SK-N-SH (cell line): ENCODE results near the gene PPP3CA.

ENCODE experiments used
- CTCF ChIP-seq: fragments of 200-600 bp; sonication (generic); IDR thresholded peaks from 2 replicates; pipeline ENCODE4 v1.6.1; 2017; ENCODE audit warnings: antibody characterized with exemption, mild to moderate bottlenecking, moderate library complexity
- EZH2phosphoT487 ChIP-seq: fragments of 200-600 bp; sonication (generic); IDR thresholded peaks from 2 replicates; pipeline ENCODE4 v1.6.1; 2017; ENCODE audit warnings: low read depth, mixed run types, mild to moderate bottlenecking, antibody characterized with exemption, moderate library complexity, borderline replicate concordance
- FOXM1 ChIP-seq: IDR thresholded peaks from 2 replicates; pipeline ENCODE4 v1.4.0; 2012; ENCODE audit warnings: low read depth, mild to moderate bottlenecking
- JUND ChIP-seq: IDR thresholded peaks from 2 replicates; pipeline ENCODE4 v1.4.0; 2012
- MEF2A ChIP-seq: IDR thresholded peaks from 2 replicates; pipeline ENCODE4 v1.4.0; 2012; ENCODE audit warnings: low read depth, borderline replicate concordance
- POLR2AphosphoS5 ChIP-seq: IDR thresholded peaks from 2 replicates; pipeline ENCODE4 v1.6.1; 2012; ENCODE audit warnings: low read depth, low read length
- RAD21 ChIP-seq: IDR thresholded peaks from 2 replicates; pipeline ENCODE4 v1.6.1; 2012; ENCODE audit warnings: mild to moderate bottlenecking, low read length
- RCOR1 ChIP-seq: fragments of 150-350 bp; IDR thresholded peaks from 2 replicates; pipeline ENCODE4 v1.6.1; 2017; ENCODE audit warnings: antibody characterized with exemption, low read length
- REST ChIP-seq: IDR thresholded peaks from 2 replicates; pipeline ENCODE4 v1.6.1; 2012; ENCODE audit warnings: mild to moderate bottlenecking, low read depth, low read length, moderate library complexity
- TEAD4 ChIP-seq: IDR thresholded peaks from 2 replicates; pipeline ENCODE4 v1.4.0; 2012; ENCODE audit warnings: mild to moderate bottlenecking, borderline replicate concordance; ENCODE audit not compliant: insufficient read depth
- USF2 ChIP-seq: fragments of 150-350 bp; IDR thresholded peaks from 2 replicates; pipeline ENCODE4 v1.6.1; 2017; ENCODE audit warnings: antibody characterized with exemption, low read length, low read depth, borderline replicate concordance
- ZBTB33 ChIP-seq: IDR thresholded peaks from 2 replicates; pipeline ENCODE4 v1.4.0; 2012; ENCODE audit warnings: low read depth, borderline replicate concordance

GRCh38 chr4:101000496-101000895, 346.8 kb downstream of the PPP3CA start:
- TF ChIP-seq RCOR1 (no peak), CTCF (no peak), FOXM1 (no peak), USF2 (no peak), POLR2AphosphoS5 (no peak), ZBTB33 (no peak), RAD21 (no peak), EZH2phosphoT487 (no peak), TEAD4 (no peak), REST (no peak), MEF2A (no peak), JUND (no peak)
